Hematopoietic multipotent progenitor cell treated with erythropoietin and hydrocortisone succinate and interleukin-3 and kit ligand, for 4 days (in vitro differentiated cells): ENCODE results near the gene ZNF335.
"Not testable (repeated sequence)": the region's sequence is repeated elsewhere in the genome, so short reads cannot be mapped to it uniquely, and the experiment has no call there.

Experiments
- DNase-seq: peaks from one replicate; pipeline ENCODE4 v3.0.0-alpha.2; 2015

Gene ZNF335

DNA sequence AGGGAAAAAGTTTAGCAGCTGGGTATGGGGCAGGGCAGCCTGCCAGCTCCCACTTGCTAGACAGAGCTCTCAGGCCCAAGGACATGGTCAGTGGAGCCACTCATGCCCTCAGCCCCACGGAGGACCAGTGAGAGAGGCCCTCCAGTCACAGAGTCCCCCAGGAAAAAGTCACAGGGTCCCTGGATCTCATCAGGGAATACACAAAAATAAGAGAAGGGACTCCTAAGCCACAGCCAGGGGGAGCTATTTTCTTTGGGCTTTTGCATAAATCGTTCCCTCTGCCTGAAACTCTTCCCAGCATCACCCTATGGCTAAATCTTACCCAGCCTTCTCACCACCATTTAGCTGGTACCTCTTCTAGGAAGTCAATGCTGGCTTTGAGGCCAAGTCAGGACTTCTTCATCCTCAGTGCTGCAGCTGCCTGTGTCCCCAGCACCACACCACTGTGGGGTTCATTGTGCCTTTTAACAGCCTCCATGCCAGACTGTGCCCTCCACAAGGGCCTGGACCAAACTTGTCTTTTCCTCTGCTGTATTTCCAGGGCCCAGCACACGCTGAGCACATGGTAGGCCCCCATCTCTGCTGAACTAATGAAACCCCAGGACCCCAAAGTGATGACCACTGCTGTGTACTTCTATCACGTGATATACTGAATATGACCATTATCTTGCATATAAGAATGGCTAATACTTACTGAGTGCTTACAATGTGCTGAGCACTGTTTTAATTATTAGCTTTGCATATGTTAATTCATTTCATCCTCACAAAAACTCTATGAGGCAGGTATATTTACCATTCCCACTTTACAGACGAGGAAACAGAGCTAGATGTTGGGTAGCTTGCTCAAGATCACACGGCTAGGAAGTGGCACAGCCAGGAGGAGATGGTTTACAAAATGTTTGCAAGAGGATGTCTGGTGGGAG is 2.0 kb downstream of the ZNF335 start:
- peak; percentile 83 for DNase-seq

DNA sequence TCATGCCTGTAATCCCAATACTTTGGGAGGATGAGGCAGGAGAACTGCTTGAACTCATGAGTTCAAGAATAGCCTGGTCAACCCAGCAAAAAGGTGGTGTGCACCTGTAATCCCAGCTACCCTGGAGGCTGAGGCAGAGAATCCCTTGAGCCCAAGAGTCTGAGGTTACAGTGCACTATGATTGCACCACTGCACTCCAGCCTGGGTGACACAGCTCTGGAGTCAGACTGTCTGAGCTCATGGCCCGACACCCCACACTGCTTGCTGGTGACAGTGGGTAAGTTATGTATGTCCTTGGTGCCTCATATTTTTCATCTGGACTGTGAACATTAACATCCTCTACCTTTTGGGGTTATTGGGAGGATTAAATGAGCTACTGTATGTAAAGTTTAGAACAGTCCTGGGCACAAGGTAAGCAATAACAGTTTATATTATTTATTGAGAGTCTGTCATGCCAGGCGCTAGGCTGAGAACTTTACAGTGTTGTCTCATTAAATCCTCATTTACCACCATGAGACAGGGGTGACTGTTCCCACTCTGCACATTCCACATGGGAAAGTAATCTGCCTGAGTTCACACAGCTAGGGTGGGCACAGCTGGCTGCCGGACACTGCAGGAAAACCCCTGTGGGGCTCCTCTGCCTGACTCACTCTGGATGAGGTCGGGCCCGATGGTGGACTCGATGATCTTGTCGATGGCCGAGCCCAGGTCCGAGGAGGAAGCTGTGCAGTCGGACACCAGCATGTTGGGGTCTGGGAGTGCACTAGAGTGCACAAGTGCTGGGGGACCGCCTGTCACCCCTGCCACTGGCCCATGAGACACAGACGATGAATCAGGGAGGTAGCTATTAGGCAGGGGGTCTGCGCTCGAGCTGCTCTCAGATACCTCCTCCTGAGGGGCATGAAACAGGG is 2.9 kb downstream of the ZNF335 start:
- DNase-seq = no peak

DNA sequence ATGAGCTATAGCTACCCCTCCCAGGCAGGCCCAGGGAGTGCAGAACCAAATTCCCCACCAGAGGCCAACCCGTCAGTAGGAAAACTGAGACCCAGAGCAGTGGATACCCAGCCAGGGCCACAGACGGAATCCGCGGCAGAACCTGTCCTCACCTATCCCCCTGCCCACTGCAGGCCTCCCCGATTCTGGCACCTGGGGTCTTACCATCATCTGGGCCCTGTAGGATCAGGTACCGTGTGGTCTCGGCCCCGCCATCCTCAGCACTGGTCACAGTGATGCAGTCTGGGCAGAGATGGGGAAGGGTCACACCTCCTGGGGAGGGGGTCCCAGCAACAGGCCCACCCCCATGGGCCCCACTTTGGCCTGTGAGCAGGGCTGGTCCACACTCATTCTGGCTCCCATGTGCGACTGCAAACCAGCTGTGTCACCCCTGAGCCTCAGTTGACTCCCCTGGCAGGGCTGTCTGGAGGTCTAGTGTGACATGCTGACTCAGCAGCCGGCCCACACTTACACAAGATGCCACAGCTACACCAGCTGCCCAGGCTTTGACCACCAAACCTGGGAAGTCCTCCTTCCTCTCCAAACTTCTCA is 3.8 kb downstream of the ZNF335 start:
- peak; percentile 46 for DNase-seq

DNA sequence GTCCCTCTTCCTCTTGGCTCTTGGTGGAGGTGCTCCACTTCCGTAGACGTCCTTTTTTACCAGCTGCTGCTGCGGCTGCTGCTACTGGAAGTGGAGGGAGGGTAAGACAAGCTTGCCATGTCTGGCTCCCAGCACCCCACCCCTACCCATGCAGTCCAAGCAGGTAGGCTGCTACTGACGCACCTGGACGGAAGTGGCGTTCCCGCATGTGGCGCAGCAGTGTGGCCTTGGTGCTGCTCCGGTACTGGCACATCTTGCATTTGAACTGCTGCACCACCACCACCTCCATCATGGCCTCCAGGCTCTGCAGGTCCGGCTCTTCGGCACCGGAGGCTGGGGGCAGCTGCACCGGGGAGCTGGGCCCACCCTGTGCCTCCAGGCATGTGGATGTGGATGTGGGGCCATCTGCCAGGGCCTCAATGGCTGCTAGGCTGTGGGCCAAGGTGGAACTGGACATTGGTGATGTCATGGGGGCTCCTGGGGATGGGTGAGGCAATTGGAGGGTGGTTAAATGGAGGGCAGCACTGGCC is 4.4 kb downstream of the ZNF335 start:
- no peak for DNase-seq

DNA sequence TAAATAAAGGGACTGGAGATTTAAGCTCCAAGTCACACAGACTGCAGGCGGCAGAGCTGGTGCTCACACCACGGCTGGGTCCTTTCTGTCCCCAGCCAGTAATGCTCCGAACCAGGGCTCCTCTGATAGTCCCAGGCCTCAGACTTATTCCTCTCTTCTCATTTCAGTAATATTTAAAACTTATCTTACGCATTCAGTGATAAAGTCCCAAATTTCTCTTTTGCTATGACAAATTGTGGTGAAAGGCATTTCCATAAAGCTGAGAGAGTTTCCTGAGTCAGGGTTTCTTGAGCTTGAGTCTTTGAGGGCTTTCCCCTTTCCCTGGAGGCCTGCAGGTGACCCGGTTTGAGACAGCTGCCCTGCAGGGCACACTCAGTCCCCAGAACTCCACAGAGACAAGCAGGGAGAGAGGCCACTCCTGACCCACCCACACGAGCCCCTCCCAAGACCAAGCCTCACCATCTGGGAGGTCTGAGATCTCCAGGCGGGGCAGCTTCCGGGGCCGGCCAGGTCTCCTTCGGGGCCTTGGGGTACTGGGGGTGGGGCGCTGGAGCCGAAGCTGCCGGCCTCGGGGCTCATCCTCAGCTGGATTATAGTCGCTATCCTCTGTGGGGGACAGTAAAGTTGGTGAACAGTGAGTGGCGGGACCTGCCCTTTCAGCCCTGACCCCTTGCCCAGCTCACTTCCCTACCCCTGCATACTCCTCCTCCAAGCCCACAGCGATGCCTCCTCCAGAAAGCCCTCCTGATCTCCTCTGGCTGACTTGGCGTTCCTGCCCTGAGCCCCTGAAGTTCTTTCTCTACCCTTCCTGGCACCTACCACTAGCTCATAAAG is 6.6 kb downstream of the ZNF335 start:
- no peak for DNase-seq

DNA sequence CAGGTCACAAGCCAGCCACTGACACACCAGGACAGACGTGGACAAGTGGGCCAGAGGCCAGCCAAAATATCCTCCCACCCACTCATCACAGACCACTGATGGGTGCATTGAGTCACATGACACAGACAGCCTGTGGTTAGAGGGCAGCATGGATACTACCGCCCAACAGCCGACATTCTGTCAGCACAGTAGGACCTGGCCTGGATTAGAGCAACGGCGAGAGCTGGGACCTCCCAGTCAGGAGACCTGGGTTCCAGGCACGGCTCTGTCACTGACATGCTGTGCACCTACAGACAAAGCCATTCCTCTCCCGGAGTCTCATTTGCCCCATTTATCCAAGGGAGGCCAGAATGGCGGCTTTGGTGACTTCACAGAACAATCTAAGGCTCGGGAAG is 8.0 kb downstream of the ZNF335 start:
- DNase-seq = no peak

DNA sequence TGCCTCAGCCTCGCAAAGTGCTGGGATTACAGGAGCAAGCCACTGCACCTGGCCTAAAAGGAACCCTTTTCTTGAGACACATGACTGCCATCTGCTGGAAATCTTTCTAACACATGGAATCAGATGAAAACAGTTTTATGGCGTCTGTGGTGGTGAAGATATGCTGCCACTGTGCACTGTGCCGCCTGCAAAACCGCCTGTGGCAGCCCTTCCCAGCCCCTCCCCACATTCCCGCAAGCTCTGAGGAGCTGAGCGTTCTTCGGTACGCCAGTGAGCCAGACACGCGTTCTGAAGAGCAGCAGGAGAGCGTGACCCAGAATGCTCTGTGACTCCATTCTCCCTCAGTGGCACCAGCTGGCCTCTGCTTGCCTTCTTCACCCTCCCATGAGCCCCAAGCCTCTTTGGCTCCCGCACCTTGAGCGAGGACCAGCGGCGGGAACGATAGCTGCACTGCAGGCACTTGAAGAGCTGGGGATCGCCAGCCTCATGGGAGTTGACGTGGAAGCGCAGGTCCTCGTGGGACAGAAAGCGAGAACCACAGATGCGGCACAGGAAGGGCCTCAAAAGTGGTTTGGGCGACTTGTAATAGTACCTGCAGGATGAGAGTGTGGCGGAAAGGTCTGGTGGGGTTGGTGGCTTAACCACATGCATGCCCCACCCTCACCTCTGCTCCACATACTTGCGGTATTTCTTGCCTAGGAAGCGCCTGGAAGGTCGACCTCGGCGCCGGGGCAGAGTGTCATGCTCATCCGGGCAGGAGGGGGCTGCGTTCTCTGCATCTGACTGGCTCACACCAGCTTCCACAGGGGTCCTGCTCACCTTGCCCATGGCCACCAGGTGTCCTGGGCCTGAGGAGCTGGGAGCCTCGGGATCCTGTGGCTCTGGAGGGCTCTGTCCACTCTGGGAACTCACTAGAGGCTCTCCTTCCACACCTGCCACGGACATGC is 8.7 kb downstream of the ZNF335 start:
- peak; percentile 79 for DNase-seq

DNA sequence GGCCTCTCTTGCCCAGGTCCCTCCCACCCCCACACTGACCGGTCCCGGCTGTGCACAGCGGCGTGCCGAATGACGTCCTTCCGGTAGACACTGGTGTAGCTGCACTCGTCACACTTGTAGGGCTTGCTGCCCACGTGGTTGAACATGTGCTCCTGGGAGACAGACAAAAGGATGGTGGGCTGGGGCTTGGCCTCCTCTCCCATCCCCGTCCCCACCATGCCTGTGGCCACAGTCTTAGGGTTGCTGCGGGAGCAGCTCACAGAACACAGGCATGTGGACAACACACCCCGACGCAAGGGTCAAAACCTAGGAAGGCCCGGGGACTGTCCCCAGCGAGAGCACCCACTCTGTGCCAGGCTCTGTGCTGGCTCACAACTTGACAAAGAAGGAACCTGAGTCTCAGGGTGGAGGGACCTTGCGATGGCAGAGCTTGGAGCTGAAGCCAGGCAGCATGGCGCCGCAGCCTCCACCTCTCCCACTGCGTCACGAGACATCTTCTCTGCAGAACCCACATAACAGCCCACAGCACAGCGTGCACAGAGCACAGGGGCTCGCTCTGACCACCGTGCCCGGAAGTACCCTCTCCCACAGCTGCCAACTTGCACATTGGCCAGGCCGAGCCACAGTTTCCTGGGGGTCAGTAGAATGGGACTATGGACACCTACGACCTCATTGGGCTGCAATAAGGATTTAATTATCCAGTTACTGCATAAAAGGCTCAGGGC is 9.8 kb downstream of the ZNF335 start:
- DNase-seq = no peak

DNA sequence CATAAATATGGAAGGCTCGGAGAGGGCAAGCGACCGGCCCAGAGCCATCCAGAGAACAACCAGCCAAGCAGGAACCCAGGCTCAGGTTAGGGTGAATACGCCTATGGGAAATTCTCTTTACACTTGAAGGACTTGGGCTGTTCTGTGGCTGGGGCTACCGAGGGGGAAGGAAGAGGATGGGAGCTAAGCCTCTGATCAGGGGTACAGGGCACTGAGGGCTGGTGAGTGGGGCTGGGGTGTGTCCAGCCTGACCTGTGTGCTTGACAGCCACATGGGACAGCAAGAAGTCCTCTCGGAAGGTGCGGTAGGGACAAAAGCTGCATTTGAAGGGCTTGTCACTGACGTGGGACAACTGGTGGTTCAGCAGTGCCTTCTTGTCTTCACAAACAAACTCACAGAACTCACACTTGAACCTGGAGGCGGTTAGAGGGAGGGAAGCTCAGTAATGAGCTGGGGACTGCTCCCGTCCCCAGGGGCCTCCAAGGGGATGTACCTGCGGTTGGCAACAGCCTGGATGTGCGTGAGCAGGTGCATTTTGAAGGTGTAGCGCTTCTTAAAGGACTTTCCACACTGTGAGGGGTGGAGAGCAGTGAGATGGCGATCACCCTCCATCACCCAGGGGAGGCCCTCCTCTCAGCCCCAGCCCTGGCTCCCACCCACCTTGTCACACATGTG is 11.9 kb downstream of the ZNF335 start:
- no peak for DNase-seq

DNA sequence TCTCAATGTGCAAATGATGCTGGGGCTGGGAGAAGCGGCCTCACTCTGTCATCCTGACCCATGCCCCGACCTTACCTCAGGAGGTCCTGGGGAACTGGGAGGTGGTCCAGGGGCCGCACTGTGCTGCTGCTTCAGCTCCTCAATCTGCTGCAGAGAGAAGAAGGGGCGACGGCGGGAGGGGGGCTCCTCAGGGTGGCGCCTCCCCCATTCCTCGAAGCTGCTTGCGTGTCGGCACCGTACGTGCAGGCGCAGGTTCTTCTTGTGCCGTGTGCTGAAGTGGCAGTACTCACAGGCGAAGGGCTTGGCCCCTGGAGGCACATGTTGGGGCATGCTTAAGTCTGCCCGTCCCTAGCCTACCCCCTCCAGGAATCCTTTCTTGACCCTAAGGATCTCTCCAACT is 12.9 kb downstream of the ZNF335 start:
- no peak for DNase-seq

DNA sequence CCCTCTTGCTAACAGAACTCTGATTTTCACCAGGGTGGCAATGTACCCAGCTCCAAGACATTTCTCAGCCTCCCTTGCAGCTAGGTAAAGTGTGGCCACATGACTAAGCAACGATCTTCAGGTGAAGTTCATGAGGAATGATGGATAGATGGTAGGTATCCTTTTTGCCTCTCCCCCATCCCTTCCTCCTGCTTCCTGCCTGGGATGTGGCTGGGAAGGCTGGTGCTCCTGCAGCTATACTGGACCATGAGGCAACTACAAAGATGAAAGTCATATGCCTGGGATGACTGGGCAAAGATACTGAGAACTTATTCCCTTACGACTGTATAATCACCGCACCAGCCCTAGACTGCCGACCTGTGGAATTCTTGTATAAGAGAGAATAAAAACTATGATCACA is 13.4 kb downstream of the ZNF335 start:
- no peak for DNase-seq

DNA sequence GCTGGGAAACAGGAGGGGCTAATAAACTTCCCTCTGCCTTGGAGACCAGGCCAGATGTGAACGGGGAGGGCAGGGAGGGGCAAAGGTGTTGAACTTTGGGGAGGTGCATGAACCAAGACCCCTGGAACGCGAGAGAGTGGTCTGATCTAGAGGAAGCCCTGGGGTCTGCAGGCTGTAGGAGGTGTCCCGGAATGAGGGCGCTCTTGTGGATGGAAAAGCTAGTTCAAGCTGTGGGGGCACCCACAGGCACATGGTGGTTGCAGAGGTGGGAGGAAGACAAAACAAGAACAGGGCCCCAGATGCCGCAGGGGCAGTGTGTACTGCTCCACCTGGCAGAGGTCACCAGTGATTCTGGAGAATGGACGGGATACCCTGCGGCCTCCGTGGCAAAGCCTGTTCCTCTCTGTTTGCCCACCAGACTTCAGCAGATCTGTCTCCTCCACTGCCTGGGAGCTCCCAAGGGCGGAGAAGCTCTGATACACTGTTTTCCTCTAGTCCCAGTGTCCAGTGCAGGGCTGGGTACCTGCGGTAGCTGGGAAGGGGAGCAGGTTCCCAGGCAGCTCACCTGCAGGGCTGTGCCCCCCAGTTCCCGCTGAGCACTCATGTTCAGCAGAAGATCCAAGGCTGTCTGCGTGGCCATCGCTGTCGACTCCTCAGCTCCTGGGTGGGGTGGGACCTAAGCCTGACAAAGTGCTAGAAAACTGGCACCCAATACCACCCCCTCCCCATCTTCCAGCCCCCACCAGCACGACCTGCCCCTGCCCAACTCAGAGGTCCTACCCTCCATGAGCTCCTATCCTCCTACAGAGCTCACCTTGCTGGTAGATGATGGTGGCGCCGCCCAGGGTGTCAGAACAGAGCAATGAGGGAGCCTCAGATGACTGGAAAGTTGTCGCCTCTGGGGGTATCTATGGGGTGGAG is 14.7 kb downstream of the ZNF335 start:
- no peak for DNase-seq

DNA sequence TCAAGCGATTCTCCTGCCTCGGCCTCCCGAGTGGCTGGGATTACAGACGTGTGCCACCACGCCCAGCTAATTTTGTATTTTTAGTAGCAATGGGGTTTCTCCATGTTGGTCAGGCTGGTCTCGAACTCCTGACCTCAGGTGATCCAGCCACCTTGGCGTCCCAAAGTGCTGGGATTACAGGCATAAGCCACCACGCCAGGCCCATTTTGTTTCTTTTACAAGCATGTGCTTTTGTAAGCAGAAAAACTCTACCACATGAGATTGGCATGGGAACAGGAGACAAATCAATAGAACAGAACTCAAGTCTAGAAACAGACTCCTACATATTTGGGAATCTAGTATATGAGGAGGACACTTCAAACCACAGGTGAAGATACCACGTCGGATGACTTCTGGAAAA is 15.7 kb downstream of the ZNF335 start:
- DNase-seq = not testable (repeated sequence)

DNA sequence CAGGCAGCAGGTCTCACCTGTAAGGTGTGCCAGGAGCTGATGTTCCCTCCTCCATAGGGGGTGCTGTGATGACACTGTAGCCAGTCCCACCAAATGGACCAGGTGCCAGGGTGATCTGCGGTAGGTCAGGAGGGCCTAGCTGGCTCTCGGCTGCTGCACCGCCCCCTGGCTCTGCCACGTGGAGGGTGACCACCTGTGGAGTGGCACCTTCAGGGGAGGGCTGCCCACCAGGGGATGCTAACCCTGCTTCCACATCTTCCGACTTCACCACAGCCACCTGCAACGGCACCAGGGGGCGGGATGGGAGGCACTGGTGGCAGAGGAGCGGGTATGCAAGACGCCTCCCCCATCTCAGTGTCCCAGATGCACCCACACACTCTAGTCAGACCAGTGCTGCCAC is 18.3 kb downstream of the ZNF335 start:
- no peak for DNase-seq

DNA sequence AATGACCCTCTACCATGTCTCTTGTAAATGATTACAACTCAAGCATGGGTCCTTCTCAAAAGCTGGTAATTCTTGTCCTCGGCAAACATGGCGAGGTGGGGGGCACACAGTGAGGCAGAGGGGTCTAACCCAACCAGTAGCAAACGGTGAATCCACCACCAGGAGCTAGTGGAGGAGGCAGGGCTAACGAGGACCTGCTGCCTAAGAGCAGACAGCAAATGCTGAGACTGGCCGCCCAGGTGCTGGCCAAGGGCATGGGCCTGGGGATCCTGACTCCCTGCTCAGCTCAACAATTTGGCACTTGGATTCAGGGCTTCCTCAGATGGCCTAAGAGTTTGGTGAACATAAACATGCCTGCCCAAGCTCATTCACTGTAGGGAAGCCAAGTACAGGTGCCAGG is 19.1 kb downstream of the ZNF335 start:
- DNase-seq = no peak

DNA sequence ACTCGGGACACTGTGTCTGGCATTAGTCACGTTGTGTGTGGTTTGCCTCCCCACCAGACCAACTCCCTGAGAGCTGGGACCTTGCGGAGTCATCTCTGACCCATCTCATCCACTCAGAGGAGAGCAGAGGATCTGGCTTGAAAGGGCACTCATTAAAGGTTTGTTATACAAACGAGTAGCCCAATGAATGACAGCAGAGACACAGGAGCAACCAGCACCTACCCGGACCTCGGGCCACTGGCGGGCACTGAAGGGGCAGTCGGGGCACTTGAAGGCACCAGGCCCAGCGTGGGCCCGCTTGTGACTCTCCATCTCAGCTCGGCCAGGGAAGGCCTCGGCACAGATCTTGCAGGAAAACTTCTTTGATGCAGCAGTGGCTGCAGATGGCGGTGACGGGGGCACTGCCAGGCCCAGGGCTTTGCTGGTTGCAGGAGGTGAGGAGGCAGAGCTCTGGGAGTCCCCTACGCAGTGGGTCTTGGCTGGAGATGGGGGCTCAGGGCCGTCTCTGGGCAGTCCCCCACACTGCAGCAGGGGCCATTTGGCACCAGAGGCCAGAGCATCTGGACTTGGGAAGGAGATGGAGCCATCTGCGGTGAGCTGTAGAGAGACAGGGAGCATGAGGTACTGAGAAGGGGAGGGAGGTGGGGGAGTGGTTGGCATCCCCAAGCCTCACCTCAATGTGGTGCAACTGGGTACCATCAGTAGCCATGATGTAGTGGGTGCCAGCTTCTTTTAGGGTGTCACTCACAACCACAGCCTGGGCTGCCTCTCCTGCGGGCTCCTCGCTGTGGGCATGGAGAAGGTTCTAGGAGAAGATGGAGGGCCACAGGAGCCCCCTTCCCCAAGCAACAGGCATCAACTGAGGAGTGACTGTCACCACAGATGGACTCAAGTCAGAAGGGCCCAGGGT is 19.8 kb downstream of the ZNF335 start:
- DNase-seq = no peak

DNA sequence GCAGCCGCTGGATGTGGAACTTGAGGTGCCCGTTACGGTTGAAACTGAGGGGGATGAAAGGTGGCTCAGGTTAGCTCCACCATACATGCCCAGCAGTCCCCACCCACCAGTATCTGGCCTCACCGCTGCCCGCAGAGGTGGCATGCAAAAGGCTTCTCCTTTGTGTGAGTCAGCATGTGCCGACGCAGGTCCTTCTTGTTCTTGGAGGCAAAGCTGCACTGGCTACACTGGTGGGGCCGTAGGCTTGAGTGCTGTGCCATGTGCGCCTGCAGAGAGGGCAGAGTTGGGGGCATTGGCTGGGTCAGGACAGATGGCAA is 21.7 kb downstream of the ZNF335 start:
- no peak for DNase-seq
